Smooth muscle cell (in vitro differentiated cells): ENCODE measurements around the gene SORBS1. TPM values are rescaled to one million over a fixed set of nuclear protein-coding genes. Genes with fewer than 3 reads are reported as not detected.

ENCODE experiments used
- DNase-seq: peaks from one replicate; lab custom pipeline; 2025; ENCODE audit not compliant: unreplicated experiment; lab: John Stamatoyannopoulos, UW
- H2AFZ ChIP-seq: fragments of 200-600 bp; sonication (generic); 2 replicates; pipeline ENCODE4 v1.6.0; 2016; ENCODE audit warnings: antibody characterized with exemption, low read depth, mild to moderate bottlenecking
- H3F3A ChIP-seq: fragments of 200-600 bp; sonication (generic); 2 replicates; pipeline ENCODE4 v1.6.0; 2017; ENCODE audit warnings: antibody characterized with exemption, low read depth
- H3K27ac ChIP-seq: fragments of 200-600 bp; sonication (generic); 2 replicates; pipeline ENCODE4 v1.5.1; 2016; ENCODE audit warnings: low read depth, mild to moderate bottlenecking
- H3K27me3 ChIP-seq: fragments of 200-600 bp; sonication (generic); 2 replicates; pipeline ENCODE4 v1.6.1; 2016; ENCODE audit warnings: low read depth, mild to moderate bottlenecking
- H3K36me3 ChIP-seq: fragments of 200-600 bp; sonication (generic); 2 replicates; pipeline ENCODE4 v1.5.1; 2016; ENCODE audit warnings: low read depth
- H3K4me1 ChIP-seq: fragments of 200-600 bp; sonication (generic); 2 replicates; pipeline ENCODE4 v1.5.1; 2016; ENCODE audit warnings: low read depth
- H3K4me2 ChIP-seq: fragments of 200-600 bp; sonication (generic); 2 replicates; pipeline ENCODE4 v1.6.0; 2016; ENCODE audit warnings: mild to moderate bottlenecking
- H3K4me3 ChIP-seq: fragments of 200-600 bp; sonication (generic); 2 replicates; pipeline ENCODE4 v1.5.1; 2016; ENCODE audit warnings: mild to moderate bottlenecking
- H3K79me2 ChIP-seq: fragments of 200-600 bp; sonication (generic); 2 replicates; pipeline ENCODE4 v1.6.0; 2016; ENCODE audit warnings: low read depth, mild to moderate bottlenecking
- H3K9ac ChIP-seq: fragments of 200-600 bp; sonication (generic); 2 replicates; pipeline ENCODE4 v1.6.0; 2016; ENCODE audit warnings: low read depth
- H3K9me3 ChIP-seq: fragments of 200-600 bp; sonication (generic); replicated peaks from 2 replicates; pipeline ENCODE4 v1.5.1; 2016; ENCODE audit warnings: low read depth
- H4K20me1 ChIP-seq: fragments of 200-600 bp; sonication (generic); 2 replicates; pipeline ENCODE4 v1.6.0; 2016; ENCODE audit warnings: low read depth
- CTCF ChIP-seq: fragments of 200-600 bp; sonication (generic); IDR thresholded peaks from 2 replicates; pipeline ENCODE4 v1.5.1; 2017; ENCODE audit warnings: borderline replicate concordance, mild to moderate bottlenecking, antibody characterized with exemption; ENCODE audit not compliant: insufficient read depth, poor library complexity, severe bottlenecking
- WGBS: methylation state at CpG from one replicate; pipeline ENCODE4 v1.1.7; 2016; ENCODE audit warnings: low lambda C conversion rate; 5-methylcytosine and 5-hydroxymethylcytosine counted together
- polyA plus RNA-seq: library from polyadenylated mRNA; unstranded; fragments of >200 nt; fragmentation: Nextera tagmentation; extraction: Ambion mirVana; gene quantifications from 2 replicates; pipeline ENCODE4 v1.2.1, GENCODE V29; 2016
- total RNA-seq: library from RNA; depleted of rRNA; stranded (reverse); fragments of >200 nt; gene quantifications from 2 replicates; pipeline ENCODE4 v1.2.3, GENCODE V29; 2014

SORBS1 gene
- total and polyA plus RNA-seq, 2 experiments from 2014 or later: 14.6 to 21.0 TPM

GRCh38 chr10:95279042-95279820 is 281.9 kb downstream of the SORBS1 start:
- peak overlapping the region; percentile 31 for H3K4me2 ChIP-seq
- H3K36me3 ChIP-seq: no peaks in the 10 kb centered on the region
- H3K9ac ChIP-seq: no peak overlapping the region
- peaks cover 89% of the 10 kb centered on the region for H4K20me1 ChIP-seq
- no peaks in the 10 kb centered on the region for H3K27me3 ChIP-seq
- WGBS: 34% methylated on average over 4 of the region's 4 CpGs
- TF ChIP-seq CTCF: no peak
- no peak overlapping the region for H3K4me3 ChIP-seq
- peaks cover 24% of the 10 kb centered on the region for H3F3A ChIP-seq
- H3K9me3 ChIP-seq: no peaks in the 10 kb centered on the region
- H2AFZ ChIP-seq: no peak overlapping the region
- H3K79me2 ChIP-seq: peaks cover 93% of the 10 kb centered on the region
- H3K27ac ChIP-seq: peak overlapping the region; percentile 81
- H3K4me1 ChIP-seq: peaks cover 9% of the 10 kb centered on the region
- no peak for DNase-seq

GRCh38 chr10:95278061-95278988 is 282.8 kb downstream of the SORBS1 start:
- 73% methylated on average over 6 of the region's 6 CpGs for WGBS
- Histone ChIP-seq H3K9me3 (no peaks in the 10 kb centered on the region), H3K4me2 (peak overlapping the region; percentile 31), H3K36me3 (no peaks in the 10 kb centered on the region), H3K27me3 (no peaks in the 10 kb centered on the region), H3K27ac (peak overlapping the region; percentile 81), H3F3A (peaks cover 24% of the 10 kb centered on the region), H4K20me1 (peaks cover 80% of the 10 kb centered on the region), H3K4me3 (no peak overlapping the region), H3K79me2 (peaks cover 88% of the 10 kb centered on the region), H3K9ac (no peak overlapping the region), H2AFZ (no peak overlapping the region), H3K4me1 (peaks cover 15% of the 10 kb centered on the region)
- TF ChIP-seq CTCF: no peak
- no peak for DNase-seq

GRCh38 chr10:95277614-95278013 is 283.6 kb downstream of the SORBS1 start:
- H4K20me1 ChIP-seq: peaks cover 73% of the 10 kb centered on the region
- 90% methylated on average over 3 of the region's 3 CpGs for WGBS

More at GRCh38 chr10:95277614-95278013, 283.6 kb downstream of the SORBS1 start:
- TF ChIP-seq CTCF: no peak
- no peak overlapping the region for H2AFZ ChIP-seq
- no peaks in the 10 kb centered on the region for H3K36me3 ChIP-seq
- no peaks in the 10 kb centered on the region for H3K9me3 ChIP-seq
- no peak overlapping the region for H3K9ac ChIP-seq
- H3K27ac ChIP-seq: peak overlapping the region; percentile 81
- no peak overlapping the region for H3K4me3 ChIP-seq
- peak overlapping the region; percentile 21 for H3K4me2 ChIP-seq
- peaks cover 88% of the 10 kb centered on the region for H3K79me2 ChIP-seq
- H3F3A ChIP-seq: peaks cover 26% of the 10 kb centered on the region
- no peaks in the 10 kb centered on the region for H3K27me3 ChIP-seq
- no peak for DNase-seq
- peaks cover 16% of the 10 kb centered on the region for H3K4me1 ChIP-seq
